HG03060 (cell line): ENCODE measurements around the gene IKZF1.

Experiments
- ATAC-seq: cut with Tn5 transposase; IDR thresholded peaks from one replicate; pipeline ENCODE4 v1.9.1; 2021; ENCODE audit warnings: low read depth, moderate number of reproducible peaks; ENCODE audit not compliant: unreplicated experiment

Gene IKZF1

GRCh38 chr7:50282813-50283605, 21.5 kb upstream of the IKZF1 start:
- no peak for ATAC-seq

DNA sequence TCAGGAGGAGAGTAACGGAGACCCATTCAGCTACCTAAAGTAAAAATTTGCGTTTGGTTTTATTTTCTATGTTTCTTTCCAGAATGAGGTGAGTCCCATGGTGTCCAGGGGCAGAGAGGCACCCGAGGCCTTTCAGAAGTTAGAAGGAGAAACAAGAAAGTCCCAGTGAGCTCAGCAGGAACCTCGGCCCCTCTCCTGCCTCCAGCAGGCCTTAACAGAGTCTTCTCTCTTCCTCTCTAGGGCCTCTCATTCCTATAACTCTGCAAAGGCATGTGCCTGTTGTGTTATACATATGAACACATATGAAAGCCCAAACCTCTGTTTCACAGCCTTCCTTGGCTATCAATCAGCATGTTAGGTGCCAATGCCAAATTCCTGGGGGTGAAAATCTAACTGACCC, 20.8 kb upstream of the IKZF1 start:
- no peak for ATAC-seq

DNA sequence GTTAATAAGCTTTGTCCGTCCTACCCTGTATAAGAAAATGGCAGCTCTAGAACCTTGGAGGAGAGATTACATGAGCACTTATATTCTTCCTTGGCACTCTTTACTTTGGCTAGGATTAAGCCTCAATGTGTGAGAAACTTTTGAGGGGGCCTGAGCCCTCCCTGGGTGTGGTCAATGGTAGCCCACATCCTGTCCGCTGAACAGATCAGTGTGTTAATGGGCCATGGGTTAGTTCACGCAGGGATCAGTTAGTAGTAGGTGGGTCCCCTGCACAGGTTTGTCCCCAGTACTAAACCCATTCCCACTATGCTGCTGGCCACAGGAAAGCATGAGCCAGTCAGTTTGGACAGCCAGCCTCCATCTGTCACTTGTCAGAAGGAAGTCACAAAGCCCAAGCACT, 20.2 kb upstream of the IKZF1 start:
- ATAC-seq, result no peak

- no peak for ATAC-seq
Observed at GRCh38 chr7:50285269-50285668, 19.2 kb upstream of the IKZF1 start.

DNA sequence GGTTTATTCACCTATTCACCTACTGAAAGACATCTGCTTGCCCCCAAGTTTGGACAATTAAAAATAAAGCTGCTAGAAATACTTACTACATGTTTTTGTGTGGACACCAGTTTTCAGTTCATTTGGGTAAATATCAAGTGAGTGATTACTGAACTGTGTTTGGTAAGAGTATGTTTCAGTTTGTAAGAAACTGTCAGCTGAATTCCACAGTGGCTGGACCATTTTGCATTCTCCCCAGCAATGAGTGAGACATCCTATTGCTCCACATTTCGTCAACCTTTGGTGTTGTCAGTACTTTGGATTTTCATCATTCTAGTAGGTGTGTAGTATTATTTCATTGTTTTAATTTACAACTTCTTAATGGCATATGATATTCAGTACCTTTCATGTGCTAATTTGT, 17.4 kb upstream of the IKZF1 start:
- no peak for ATAC-seq

- ATAC-seq, result no peak
Observed at GRCh38 chr7:50292165-50292757, 12.3 kb upstream of the IKZF1 start.

- no peak for ATAC-seq
Observed at GRCh38 chr7:50292763-50293162, 11.8 kb upstream of the IKZF1 start.

DNA sequence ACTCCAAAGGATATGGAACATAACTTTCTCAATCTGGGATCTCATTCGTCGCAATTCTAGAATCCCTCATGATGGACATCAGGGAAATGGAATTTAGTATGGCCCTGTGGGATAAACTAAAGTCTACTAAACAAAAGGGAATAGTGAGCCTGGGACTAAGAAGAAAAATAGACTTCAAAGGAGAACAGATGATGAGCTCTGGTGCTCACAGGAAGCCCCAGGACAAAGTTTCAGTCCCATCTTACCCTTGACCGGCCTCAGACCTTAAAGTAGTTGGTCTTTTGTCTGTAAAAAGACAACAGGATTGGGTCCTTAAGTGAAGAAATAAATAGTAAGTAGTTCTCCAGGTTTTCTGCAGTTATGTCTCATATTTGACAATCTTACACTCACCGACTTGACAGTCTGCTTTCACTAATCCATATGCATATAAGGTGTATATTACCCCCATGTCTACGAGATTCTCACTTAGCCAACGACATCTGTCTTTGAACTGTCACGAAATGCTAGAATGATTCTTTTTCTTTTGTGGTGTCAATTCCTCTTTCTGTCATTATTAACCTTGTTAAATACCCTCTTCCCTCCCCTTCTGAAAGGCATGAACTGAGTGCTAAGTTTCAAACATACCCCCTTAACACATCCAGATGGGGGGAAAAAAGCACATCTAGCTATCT, 10.9 kb upstream of the IKZF1 start:
- ATAC-seq, result no peak

GRCh38 chr7:50295133-50295532, 9.4 kb upstream of the IKZF1 start:
- ATAC-seq, result no peak

DNA sequence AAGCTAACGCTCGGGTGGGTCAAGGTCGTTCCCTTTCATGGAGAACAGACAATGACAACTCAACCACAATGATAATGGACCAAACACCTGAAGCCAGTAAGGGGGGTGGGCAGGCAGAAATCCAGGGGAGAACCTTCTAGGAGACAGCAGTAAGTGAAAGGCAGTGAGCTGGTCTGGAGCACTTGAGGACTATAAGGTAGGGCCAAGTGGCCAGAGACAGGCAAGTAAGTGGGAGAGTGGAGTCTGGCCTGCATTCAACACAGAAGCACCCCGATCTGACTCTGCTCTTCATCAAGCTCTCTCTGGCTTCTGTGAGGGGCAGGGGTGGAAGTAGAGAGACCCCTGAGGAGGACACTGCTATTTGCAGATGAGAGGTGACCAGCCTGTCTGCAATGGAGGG, 7.7 kb upstream of the IKZF1 start:
- ATAC-seq, result no peak

DNA sequence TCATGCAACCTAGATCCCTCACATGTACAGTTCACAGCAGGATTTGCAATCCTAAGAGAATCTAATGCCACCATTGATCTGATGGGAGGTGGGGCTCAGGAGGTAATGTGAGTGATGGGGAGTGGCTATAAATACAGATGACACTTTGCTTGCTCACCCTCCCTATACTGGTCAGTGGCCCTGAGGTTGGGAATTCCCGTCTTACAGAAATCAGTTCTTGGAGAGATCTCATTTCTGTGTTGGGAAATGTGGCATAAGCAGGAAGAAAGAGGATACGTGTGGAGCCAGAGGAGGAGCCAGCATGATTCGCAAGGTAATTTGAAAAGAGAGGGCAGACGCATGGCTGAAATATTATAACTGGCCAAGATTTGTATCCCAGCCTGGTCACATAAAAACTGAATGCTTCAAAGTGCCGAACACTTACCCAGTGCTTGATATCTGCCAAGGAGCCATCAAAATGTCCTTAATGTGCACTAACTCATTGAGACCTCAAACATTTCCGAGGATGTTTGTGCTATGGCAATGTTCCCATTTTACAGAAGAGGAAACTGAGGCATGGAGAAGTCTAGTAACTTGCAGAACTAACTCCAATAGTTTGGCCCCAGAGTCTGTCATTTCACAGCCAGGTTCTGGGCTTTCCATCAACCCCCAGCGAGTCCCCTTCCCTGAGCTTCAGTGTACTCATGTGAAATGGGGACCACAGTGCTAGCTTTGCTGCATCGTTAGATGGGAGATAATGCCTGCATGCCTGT, 5.5 kb upstream of the IKZF1 start:
- no peak for ATAC-seq

GRCh38 chr7:50300336-50300735, 4.2 kb upstream of the IKZF1 start:
- no peak for ATAC-seq

- no peak for ATAC-seq
Observed at GRCh38 chr7:50302486-50303334, 1.8 kb upstream of the IKZF1 start.

GRCh38 chr7:50303335-50304128, 984 bp upstream of the IKZF1 start:
- ATAC-seq, result no peak

DNA sequence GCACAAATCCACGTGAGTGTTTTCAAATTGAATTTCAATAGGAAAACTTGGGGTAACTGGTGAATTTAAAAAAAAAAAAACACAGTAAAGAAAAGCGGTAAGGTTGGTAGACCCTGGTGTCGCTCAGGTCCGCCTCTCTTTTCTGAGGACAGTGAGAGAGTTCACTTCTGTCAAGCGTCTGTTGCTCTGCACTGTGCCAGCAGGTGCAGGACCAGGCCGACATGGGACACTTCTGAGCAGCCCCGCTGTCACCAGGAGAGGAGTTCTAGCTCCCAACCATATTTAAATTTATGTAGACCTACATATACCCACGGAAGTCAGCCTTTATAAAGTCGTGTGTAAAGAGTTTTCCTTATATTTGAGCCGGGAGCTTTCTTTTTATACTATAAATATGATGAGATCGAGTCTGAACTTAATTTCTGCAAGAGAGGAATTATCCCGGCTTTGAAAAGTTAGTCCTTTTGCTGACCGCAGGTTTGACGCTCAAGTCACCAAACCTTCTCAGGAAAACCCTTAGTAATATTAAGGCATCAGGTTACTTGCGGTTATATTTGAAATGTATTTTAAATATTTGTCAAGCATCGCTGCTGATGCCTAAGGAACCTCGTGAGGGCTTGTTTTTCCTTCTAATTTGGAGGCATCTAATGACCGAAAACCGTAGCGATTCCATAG, 531 bp downstream of the IKZF1 start:
- ATAC-seq, result no peak

- no peak for ATAC-seq
Observed at GRCh38 chr7:50305583-50306493, 1.3 kb downstream of the IKZF1 start.

GRCh38 chr7:50306494-50307367, 2.2 kb downstream of the IKZF1 start:
- ATAC-seq, result no peak
